Fibroblast of villous mesenchyme (primary cell): ENCODE data around the gene MTARC1. TPM values are rescaled to one million over a fixed set of nuclear protein-coding genes. Genes with fewer than 3 reads are reported as not detected.

ENCODE experiments used
- DNase-seq: peaks from one replicate; pipeline ENCODE4 v3.0.0-alpha.2; 2010; ENCODE audit warnings: low read depth
- H3K4me3 ChIP-seq: 2 replicates; pipeline ENCODE4 v1.5.1; 2011; ENCODE audit warnings: low read depth, mild to moderate bottlenecking, low read length
- CTCF ChIP-seq: IDR thresholded peaks from 2 replicates; pipeline ENCODE4 v1.5.1; 2012; ENCODE audit warnings: low read depth, mild to moderate bottlenecking, low read length; ENCODE audit not compliant: insufficient read depth
- total RNA-seq: library from RNA; depleted of rRNA; stranded (reverse); fragments of >200 nt; gene quantifications from 2 replicates; pipeline ENCODE4 v1.2.3, GENCODE V29; 2012

MTARC1 gene
- total RNA-seq, 1 donor: 1.7 TPM

GRCh38 chr1:220808345-220809186 lies 21.9 kb downstream of the MTARC1 start:
- no peak for DNase-seq
- TF ChIP-seq CTCF: no peak
- no peak overlapping the region for H3K4me3 ChIP-seq

- DNase-seq: no peak
- H3K4me3 ChIP-seq: no peak overlapping the region
- TF ChIP-seq CTCF: no peak
These were observed 22.5 kb downstream of the MTARC1 start for GRCh38 chr1:220809187-220809550.

DNA sequence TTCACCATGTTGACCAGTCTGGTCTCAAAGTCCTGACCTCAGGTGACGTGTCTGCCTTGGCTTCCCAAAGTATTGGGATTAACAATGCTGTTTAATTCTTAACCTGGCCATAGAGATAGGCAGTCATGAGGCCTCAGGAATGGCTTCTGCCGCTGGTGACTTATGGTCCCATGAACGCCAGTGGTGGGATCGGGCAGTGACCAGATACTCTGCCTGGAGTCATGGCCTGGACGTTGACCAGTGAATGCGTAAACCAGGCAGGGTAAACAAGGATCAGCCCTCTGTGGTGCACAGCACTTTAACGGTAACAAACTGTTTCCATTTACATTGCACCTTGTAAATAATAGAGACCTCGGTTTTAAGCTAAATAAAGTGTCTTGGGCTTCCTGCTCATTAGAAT lies 23.0 kb downstream of the MTARC1 start:
- no peak for TF ChIP-seq CTCF

GRCh38 chr1:220810179-220810653 lies 23.5 kb downstream of the MTARC1 start:
- peak; percentile 96 for TF ChIP-seq CTCF
- H3K4me3 ChIP-seq: peak overlapping the region; percentile 12
- DNase-seq: peak; percentile 84

More for the DNA sequence above, 23.0 kb downstream of the MTARC1 start:
- no peak overlapping the region for H3K4me3 ChIP-seq
- no peak for DNase-seq

GRCh38 chr1:220810963-220811362 lies 24.2 kb downstream of the MTARC1 start:
- H3K4me3 ChIP-seq: no peak overlapping the region
- no peak for DNase-seq
- TF ChIP-seq CTCF: no peak

DNA sequence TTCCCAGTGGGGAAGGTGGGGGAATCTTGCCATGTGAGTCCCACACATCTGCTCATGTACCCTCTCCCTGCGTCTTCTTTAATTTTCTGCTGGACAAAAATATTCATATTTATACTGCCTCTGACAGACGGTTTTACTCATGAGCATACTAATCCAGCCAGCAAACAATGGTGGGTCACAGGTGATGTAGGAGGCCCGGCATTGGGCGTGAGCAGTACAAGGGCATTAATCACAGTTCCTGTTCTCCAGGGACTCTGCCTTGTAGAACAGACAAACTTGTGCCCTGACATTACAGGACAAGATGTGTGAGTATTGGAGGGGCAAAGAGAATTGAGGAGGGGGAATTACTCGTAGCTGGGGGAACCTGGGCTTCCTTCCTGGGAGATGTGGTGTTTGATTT lies 25.0 kb downstream of the MTARC1 start:
- no peak overlapping the region for H3K4me3 ChIP-seq
- no peak for DNase-seq
- TF ChIP-seq CTCF: no peak
